ENCODE data around the gene C2CD2. TPM values are rescaled to one million over a fixed set of nuclear protein-coding genes. Genes with fewer than 3 reads are reported as not detected.

The C2CD2 gene
- polyA plus RNA-seq, 1 donor (not counting 4 experiments of a cell fraction or from before 2014, with no cell fraction given) = 39.9 TPM

DNA sequence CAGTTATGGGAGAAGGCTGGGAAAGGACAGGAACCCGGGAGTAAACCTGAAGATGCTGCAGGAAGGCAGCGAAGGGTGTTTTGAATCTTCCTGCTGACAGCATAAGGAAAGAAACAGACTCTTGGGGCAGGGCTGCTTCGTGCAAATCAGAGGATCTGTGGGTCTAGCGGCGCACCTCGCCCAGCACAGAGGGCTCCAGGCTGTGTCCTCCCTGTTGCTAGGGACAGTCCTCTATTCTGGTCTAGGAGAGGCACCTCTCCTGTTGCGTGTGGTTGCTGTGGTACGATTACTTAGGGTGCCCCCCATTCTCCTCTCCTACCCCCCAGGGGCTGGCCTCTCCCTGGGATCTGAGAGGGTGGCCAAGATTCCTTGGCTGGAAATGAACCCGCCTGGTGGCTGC is 11.4 kb downstream of the C2CD2 start:
- no peak for DNase-seq (ENCODE audit: low read depth, low spot score)
- no peak overlapping the region for H3K4me3 ChIP-seq (ENCODE audit: control insufficient read depth in 2 of 3, extremely low read depth in 1 of 3, insufficient read depth in 2 of 3, low read depth in 1 of 3, low read length in 3 of 3)
- H3K9ac ChIP-seq (ENCODE audit: control insufficient read depth, extremely low read depth, insufficient read depth, low read length) = no peak overlapping the region
- H3K9me1 ChIP-seq (ENCODE audit: control insufficient read depth, extremely low read depth, insufficient read depth, low read length) = no peaks in the 10 kb centered on the region
- peaks cover 2% of the 10 kb centered on the region for H4K20me1 ChIP-seq (ENCODE audit: control insufficient read depth, extremely low read depth, insufficient read depth, low read length)
- TF ChIP-seq EZH2 (IDR thresholded peaks at IDR 0.05; ENCODE audit: low read length) (no peak), CTCF (optimal IDR thresholded peaks at IDR 0.05 in 1 of 3, IDR thresholded peaks at IDR 0.05 in 1 of 3, conservative IDR thresholded peaks at IDR 0.05 in 1 of 3; ENCODE audit: extremely low read depth in 1 of 3, insufficient read depth in 2 of 3, low read length in 3 of 3) (no peak)
- H3K27ac ChIP-seq (ENCODE audit: control insufficient read depth, insufficient read depth, low read length) = no peak overlapping the region
- peaks cover 9 to 13% of the 10 kb centered on the region in 2 experiments for H3K36me3 ChIP-seq (ENCODE audit: control insufficient read depth in 2 of 2, extremely low read depth in 1 of 2, insufficient read depth in 2 of 2, low read length in 2 of 2)
- dilution Hi-C loops (cut with MboI; ENCODE audit: extremely low pct_ligation_motif_present, low sequenced_read_pairs) = no loop called here
- FAIRE-seq = no peak
- peaks cover 77% of the 10 kb centered on the region for H3K79me2 ChIP-seq (ENCODE audit: control insufficient read depth, insufficient read depth, low read length)
- H2AFZ ChIP-seq (ENCODE audit: control insufficient read depth, low read length) = no peak overlapping the region
- no peak overlapping the region for H3K4me2 ChIP-seq (ENCODE audit: control insufficient read depth, extremely low read depth, insufficient read depth, low read depth, low read length)
- H3K4me1 ChIP-seq (ENCODE audit: control insufficient read depth, extremely low read depth, insufficient read depth, low read length) = no peaks in the 10 kb centered on the region
- H3K27me3 ChIP-seq (ENCODE audit: control insufficient read depth, extremely low read depth, insufficient read depth, low read length) = no peaks in the 10 kb centered on the region
- no peaks in the 10 kb centered on the region for H3K9me3 ChIP-seq (ENCODE audit: control insufficient read depth, low read depth, low read length)

DNA sequence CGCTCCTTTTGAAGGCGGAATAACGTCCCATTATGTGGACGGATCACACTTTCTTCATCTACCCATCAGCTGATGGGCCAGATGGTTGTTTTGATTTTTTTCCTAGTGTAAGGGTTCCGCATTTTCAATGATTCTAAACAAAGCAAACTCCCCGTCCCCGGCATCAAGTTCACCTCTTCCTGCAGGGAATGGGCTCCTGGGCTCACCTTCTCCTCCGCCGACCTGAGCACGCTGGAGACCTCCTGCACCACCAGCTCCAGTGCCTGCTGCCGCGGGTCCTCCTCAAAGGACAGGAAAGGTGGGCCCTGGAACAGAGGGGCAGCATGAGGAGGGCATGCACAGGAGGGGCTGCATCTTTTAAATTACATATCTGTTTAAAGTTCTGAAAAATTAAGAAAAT is 11.9 kb downstream of the C2CD2 start:
- H4K20me1 ChIP-seq (ENCODE audit: control insufficient read depth, extremely low read depth, insufficient read depth, low read length) = peaks cover 2% of the 10 kb centered on the region
- peaks cover 9 to 13% of the 10 kb centered on the region in 2 experiments for H3K36me3 ChIP-seq (ENCODE audit: control insufficient read depth in 2 of 2, extremely low read depth in 1 of 2, insufficient read depth in 2 of 2, low read length in 2 of 2)
- H3K9ac ChIP-seq (ENCODE audit: control insufficient read depth, extremely low read depth, insufficient read depth, low read length) = no peak overlapping the region
- no peak for TF ChIP-seq EZH2 (IDR thresholded peaks at IDR 0.05; ENCODE audit: low read length)
- TF ChIP-seq CTCF (optimal IDR thresholded peaks at IDR 0.05 in 1 of 3, IDR thresholded peaks at IDR 0.05 in 1 of 3, conservative IDR thresholded peaks at IDR 0.05 in 1 of 3; ENCODE audit: extremely low read depth in 1 of 3, insufficient read depth in 2 of 3, low read length in 3 of 3) = no peak
- H3K4me1 ChIP-seq (ENCODE audit: control insufficient read depth, extremely low read depth, insufficient read depth, low read length) = no peaks in the 10 kb centered on the region
- no peak overlapping the region for H3K4me3 ChIP-seq (ENCODE audit: control insufficient read depth in 2 of 3, extremely low read depth in 1 of 3, insufficient read depth in 2 of 3, low read depth in 1 of 3, low read length in 3 of 3)
- H2AFZ ChIP-seq (ENCODE audit: control insufficient read depth, low read length) = no peak overlapping the region
- H3K79me2 ChIP-seq (ENCODE audit: control insufficient read depth, insufficient read depth, low read length) = peaks cover 75% of the 10 kb centered on the region
- no peaks in the 10 kb centered on the region for H3K27me3 ChIP-seq (ENCODE audit: control insufficient read depth, extremely low read depth, insufficient read depth, low read length)
- no peaks in the 10 kb centered on the region for H3K9me1 ChIP-seq (ENCODE audit: control insufficient read depth, extremely low read depth, insufficient read depth, low read length)
- dilution Hi-C loops (cut with MboI; ENCODE audit: extremely low pct_ligation_motif_present, low sequenced_read_pairs) = no loop called here
- H3K27ac ChIP-seq (ENCODE audit: control insufficient read depth, insufficient read depth, low read length) = no peak overlapping the region
- no peaks in the 10 kb centered on the region for H3K9me3 ChIP-seq (ENCODE audit: control insufficient read depth, low read depth, low read length)
- DNase-seq (ENCODE audit: low read depth, low spot score) (no peak), FAIRE-seq (no peak)
- H3K4me2 ChIP-seq (ENCODE audit: control insufficient read depth, extremely low read depth, insufficient read depth, low read depth, low read length) = no peak overlapping the region
